HepG2 (cell line): ENCODE data around the gene ABCC3. TPM values are rescaled to one million over a fixed set of nuclear protein-coding genes. Genes with fewer than 3 reads are reported as not detected.

Experiments
- ATAC-seq: fragments of 200-7000 bp; cut with Tn5 transposase; 3 replicates; pipeline ENCODE4 v1.9.1; 2020; ENCODE audit warnings: mild to moderate bottlenecking, moderate library complexity
- BruUV-seq: library from RNA; stranded (reverse); fragments of 400-500 nt; replicated peaks from 2 replicates; lab custom pipeline; 2021; lab: Mats Ljungman, UMichigan
- CTCF ChIA-PET: fragments of 300-600 bp; formaldehyde crosslinking; extraction: SDS; loops from one replicate; lab custom pipeline; 2021; ENCODE audit warnings: low total read pairs, inconsistent platforms, low intra/inter-chr PET ratio; lab: Yijun Ruan, JAX
- POLR2A ChIA-PET: fragments of 350-600 bp; sonication (Branson Sonifier 250); formaldehyde crosslinking; loops from one replicate; lab custom pipeline; 2020; ENCODE audit warnings: antibody characterized with exemption, inconsistent platforms; lab: Yijun Ruan, JAX
- DNase-seq: peaks from one replicate; pipeline ENCODE4 v3.0.0-alpha.2; 2015; ENCODE audit warnings: low spot score
- FAIRE-seq: peaks from 3 replicates; lab custom pipeline; 2011; peaks lifted over from hg19 to GRCh38; lab: Jason Lieb, UNC
- H2AFZ ChIP-seq: one replicate; pipeline ENCODE4 v1.6.1; 2011; ENCODE audit warnings: low read length, inconsistent platforms
- H3K27ac ChIP-seq: fragments of 300-600 bp; 3 replicates; pipeline ENCODE4 v1.8.0; 2011; ENCODE audit warnings: mixed run types, mild to moderate bottlenecking, mixed read lengths, low read length, inconsistent platforms; ENCODE audit not compliant: insufficient read depth; ENCODE audit errors: extremely low read length
- H3K27me3 ChIP-seq, 2 experiments: fragments of 200-600 bp in 1 of 2; 2 replicates in 1 of 2; 3 replicates in 1 of 2; pipeline versions ENCODE4 v1.6.0 to v1.8.0; 2011; ENCODE audit warnings: low read length in 2 of 2, mild to moderate bottlenecking in 2 of 2, moderate library complexity in 2 of 2, inconsistent platforms in 1 of 2; ENCODE audit not compliant: insufficient read depth in 2 of 2, control insufficient read depth in 1 of 2
- H3K36me3 ChIP-seq, 2 experiments: fragments of 200-600 bp in 1 of 2; replicated peaks in 1 of 2; 2 replicates in 1 of 2; 3 replicates in 1 of 2; pipeline versions ENCODE4 v1.5.1 to v1.8.0; 2011; ENCODE audit warnings: low read length in 2 of 2, inconsistent platforms in 1 of 2; ENCODE audit not compliant: insufficient read depth in 2 of 2, control insufficient read depth in 1 of 2
- H3K4me1 ChIP-seq: 2 replicates; pipeline ENCODE4 v1.5.1; 2012; ENCODE audit warnings: low read length, inconsistent platforms; ENCODE audit not compliant: insufficient read depth
- H3K4me2 ChIP-seq: 2 replicates; pipeline ENCODE4 v1.6.0; 2011; ENCODE audit warnings: low read depth, low read length, inconsistent platforms
- H3K4me3 ChIP-seq, 3 experiments: fragments of 200-600 bp in 1 of 3; sonication (generic), shearing (Covaris generic) in 1 of 3; replicated peaks in 1 of 3; 2 replicates each; pipeline ENCODE4 v1.5.1; 2011 to 2016; ENCODE audit warnings: low read length in 3 of 3, inconsistent platforms in 2 of 3, low read depth in 2 of 3, mild to moderate bottlenecking in 2 of 3, control low read depth in 1 of 3, mixed read lengths in 1 of 3; ENCODE audit not compliant: insufficient read depth in 1 of 3
- H3K79me2 ChIP-seq: one replicate; pipeline ENCODE4 v1.6.1; 2011; ENCODE audit warnings: low read length, inconsistent platforms; ENCODE audit not compliant: insufficient read depth
- H3K9ac ChIP-seq: 2 replicates; pipeline ENCODE4 v1.6.0; 2011; ENCODE audit warnings: mild to moderate bottlenecking, low read depth, low read length, inconsistent platforms; ENCODE audit not compliant: insufficient read depth
- H3K9me3 ChIP-seq: 2 replicates; pipeline ENCODE4 v1.5.1; 2012; ENCODE audit warnings: mild to moderate bottlenecking, low read length
- H4K20me1 ChIP-seq: 2 replicates; pipeline ENCODE4 v1.6.0; 2011; ENCODE audit warnings: inconsistent platforms, mild to moderate bottlenecking, low read length, moderate library complexity; ENCODE audit not compliant: insufficient read depth
- ADNP ChIP-seq: sonication (generic); formaldehyde crosslinking; IDR thresholded peaks from 2 replicates; pipeline ENCODE4 v1.4.0; 2020; ENCODE audit warnings: missing genetic modification reagents
- CC2D1A ChIP-seq: sonication (generic); formaldehyde crosslinking; IDR thresholded peaks from 2 replicates; pipeline ENCODE4 v1.8.1; 2023; ENCODE audit warnings: mild to moderate bottlenecking, missing genetic modification reagents
- GATAD1 ChIP-seq: IDR thresholded peaks from 2 replicates; pipeline ENCODE4 v1.6.1; 2016; ENCODE audit warnings: missing genetic modification reagents, missing compliant biosample characterization
- GFI1 ChIP-seq: sonication (generic); formaldehyde crosslinking; IDR thresholded peaks from 2 replicates; pipeline ENCODE4 v1.5.0; 2020; ENCODE audit warnings: missing genetic modification reagents, mild to moderate bottlenecking, borderline replicate concordance
- HNRNPLL ChIP-seq: fragments of 200-400 bp; formaldehyde crosslinking; IDR thresholded peaks from 2 replicates; pipeline ENCODE4 v1.6.1; 2017; ENCODE audit warnings: mild to moderate bottlenecking, low read depth, low read length; ENCODE audit not compliant: poor library complexity, severe bottlenecking
- IRX3 ChIP-seq: sonication (generic); formaldehyde crosslinking; IDR thresholded peaks from 2 replicates; pipeline ENCODE4 v1.8.1; 2023; ENCODE audit warnings: mild to moderate bottlenecking, low read depth, missing genetic modification reagents, borderline replicate concordance
- KDM1A ChIP-seq: IDR thresholded peaks from 2 replicates; pipeline ENCODE4 v1.6.1; 2016; ENCODE audit warnings: missing compliant biosample characterization
- KMT2A ChIP-seq: sonication (generic); formaldehyde crosslinking; IDR thresholded peaks from 2 replicates; pipeline ENCODE4 v1.4.0; 2020; ENCODE audit warnings: missing genetic modification reagents
- PPARG ChIP-seq: conservative IDR thresholded peaks from 2 replicates; pipeline ENCODE4 v1.6.1; 2016; ENCODE audit warnings: missing biosample characterization, missing genetic modification reagents
- SIN3B ChIP-seq: fragments of 150-350 bp; IDR thresholded peaks from 2 replicates; pipeline ENCODE4 v1.6.1; 2014; ENCODE audit warnings: low read length
- SOX5 ChIP-seq: IDR thresholded peaks from 2 replicates; pipeline ENCODE4 v1.6.1; 2016; ENCODE audit warnings: borderline replicate concordance
- SSRP1 ChIP-seq: IDR thresholded peaks from 2 replicates; pipeline ENCODE4 v1.6.1; 2016; ENCODE audit warnings: control low read depth
- ZNF331 ChIP-seq: sonication (generic); formaldehyde crosslinking; IDR thresholded peaks from 2 replicates; pipeline ENCODE4 v1.4.0; 2020; ENCODE audit warnings: missing genetic modification reagents
- ZNF703 ChIP-seq: sonication (generic); formaldehyde crosslinking; IDR thresholded peaks from 2 replicates; pipeline ENCODE4 v1.5.1; 2020; ENCODE audit warnings: missing genetic modification reagents, mild to moderate bottlenecking, moderate library complexity, borderline replicate concordance
- WGBS: methylation state at CpG from one replicate; pipeline ENCODE4 v1.1.6; 2017; ENCODE audit warnings: low lambda C conversion rate; 5-methylcytosine and 5-hydroxymethylcytosine counted together
- in situ Hi-C: cut with HindIII; loops from 2 replicates; pipeline ENCODE4 v1.10.0; 2017; ENCODE audit warnings: low pct_unique_long_range_greater_than_20kb; ENCODE audit not compliant: extremely low pct_ligation_motif_present
- intact Hi-C: fragments of 100-400 bp; cut with micrococcal nuclease; formaldehyde crosslinking; loops from one replicate; pipeline ENCODE4 v1.10.0; 2022; ENCODE audit not compliant: unreplicated experiment
- polyA plus RNA-seq, 8 experiments: library from polyadenylated mRNA; depleted of rRNA in 3 of 8; stranded (reverse) in 7 of 8; unstranded in 1 of 8; fragments of >200 nt; fragmentation: Illumina TruSeq in 4 of 8; extraction: Trizol in 4 of 8; gene quantifications; 2 replicates each; pipeline versions ENCODE4 v1.2.1 to v1.2.3, GENCODE V29; 2011 to 2016; ENCODE audit warnings: low read depth in 4 of 8, missing spikeins in 1 of 8, mixed read lengths in 1 of 8; ENCODE audit not compliant: insufficient read depth in 1 of 8
- total RNA-seq, 5 experiments: library from RNA; depleted of rRNA; stranded (reverse); fragments of >200 nt; fragmentation: Illumina TruSeq; extraction: Trizol; gene quantifications; 2 replicates each; pipeline ENCODE4 v1.2.3, GENCODE V29; 2016; ENCODE audit warnings: low read depth in 1 of 5
- TF ChIP-seq, protein P1 (sequence below): sonication (generic); formaldehyde crosslinking; IDR thresholded peaks from 2 replicates; pipeline ENCODE4 v1.5.1; 2020; ENCODE audit warnings: missing genetic modification reagents, mild to moderate bottlenecking, borderline replicate concordance
- TF ChIP-seq, protein P2 (sequence below): sonication (generic); formaldehyde crosslinking; IDR thresholded peaks from 2 replicates; pipeline ENCODE4 v1.5.1; 2020; ENCODE audit warnings: mild to moderate bottlenecking, missing genetic modification reagents
- TF ChIP-seq, protein P3 (sequence below): IDR thresholded peaks from 2 replicates; pipeline ENCODE4 v1.6.1; 2016; ENCODE audit warnings: missing genetic modification reagents, missing compliant biosample characterization

The ABCC3 gene
- total and polyA plus RNA-seq, 2 of the 13 experiments (the other 11 are each of a cell fraction or from before 2014, with no cell fraction given) = 25.2 to 50.7 TPM

DNA sequence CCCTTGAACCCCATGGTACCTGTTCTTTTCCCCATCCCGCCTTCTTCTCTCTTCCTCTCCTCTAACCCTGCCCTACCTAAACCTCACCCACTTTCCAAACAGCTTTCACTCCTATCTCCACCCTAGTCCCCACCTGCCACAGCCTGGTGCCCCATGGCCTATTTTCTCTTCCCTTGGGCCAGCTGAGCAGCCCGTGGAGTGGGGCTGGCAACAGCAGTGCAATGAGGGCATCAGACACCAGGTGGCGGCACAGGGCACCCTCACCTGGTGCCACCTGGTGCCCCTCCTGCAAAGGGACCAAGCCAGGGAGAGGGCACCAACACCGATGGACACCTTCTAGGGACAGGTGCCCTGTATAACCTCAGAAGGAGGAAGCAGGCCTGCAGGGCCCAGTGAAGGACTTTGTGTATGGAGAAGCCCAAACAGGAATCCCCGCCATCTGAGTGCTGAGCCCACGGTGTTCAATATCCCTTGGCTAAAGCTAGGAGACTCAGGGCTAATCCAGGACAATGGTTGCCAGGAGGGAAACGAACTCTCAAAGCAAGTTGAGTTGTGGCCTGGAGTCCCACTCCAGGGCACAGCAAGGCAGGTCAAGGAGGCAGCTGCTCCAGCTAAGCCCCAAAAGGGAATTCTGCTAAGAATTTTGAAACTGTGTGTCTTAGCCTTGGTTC lies 4.0 kb upstream of the ABCC3 start:
- BruUV-seq = no TSS peak
- ATAC-seq (peak; percentile 23), DNase-seq (peak; percentile 52), FAIRE-seq (peak; percentile 61)
- ChIA-PET POLR2A (interaction anchor here (1.1 to 19.8 kb wide), 5 partner anchors 9 to 74 kb away, joined by 3 to 839 read pairs (median 5); no protein-coding TSS in a partner anchor), CTCF (interaction anchor here (0.8 to 3.6 kb wide), 6 partner anchors 51 to 83 kb away, joined by 3 to 67 read pairs (median 6); partner anchors contain the start of gene SPATA20)
- Histone ChIP-seq H3K4me2 (no peak overlapping the region), H3K4me3 (no peak overlapping the region), H3K27me3 (peaks cover 0 to 20% of the 10 kb centered on the region in 2 experiments; a peak in 2 of 5 replicates), H3K4me1 (peaks cover 90% of the 10 kb centered on the region), H3K27ac (no peak overlapping the region), H3K9ac (no peak overlapping the region), H3K36me3 (no peaks in the 10 kb centered on the region), H3K79me2 (no peaks in the 10 kb centered on the region), H3K9me3 (no peaks in the 10 kb centered on the region), H2AFZ (no peak overlapping the region), H4K20me1 (no peaks in the 10 kb centered on the region)
- intact Hi-C loops (loop anchor here (1.0 kb wide), 1 partner anchor 65 kb away; no protein-coding TSS in a partner anchor), in situ Hi-C loops (no loop called here)
- WGBS = 19% methylated on average over 5 of the region's 7 CpGs
- TF ChIP-seq ZNF703 (CRISPR knock-in tag) = no peak
- TF ChIP-seq, protein P1, sequence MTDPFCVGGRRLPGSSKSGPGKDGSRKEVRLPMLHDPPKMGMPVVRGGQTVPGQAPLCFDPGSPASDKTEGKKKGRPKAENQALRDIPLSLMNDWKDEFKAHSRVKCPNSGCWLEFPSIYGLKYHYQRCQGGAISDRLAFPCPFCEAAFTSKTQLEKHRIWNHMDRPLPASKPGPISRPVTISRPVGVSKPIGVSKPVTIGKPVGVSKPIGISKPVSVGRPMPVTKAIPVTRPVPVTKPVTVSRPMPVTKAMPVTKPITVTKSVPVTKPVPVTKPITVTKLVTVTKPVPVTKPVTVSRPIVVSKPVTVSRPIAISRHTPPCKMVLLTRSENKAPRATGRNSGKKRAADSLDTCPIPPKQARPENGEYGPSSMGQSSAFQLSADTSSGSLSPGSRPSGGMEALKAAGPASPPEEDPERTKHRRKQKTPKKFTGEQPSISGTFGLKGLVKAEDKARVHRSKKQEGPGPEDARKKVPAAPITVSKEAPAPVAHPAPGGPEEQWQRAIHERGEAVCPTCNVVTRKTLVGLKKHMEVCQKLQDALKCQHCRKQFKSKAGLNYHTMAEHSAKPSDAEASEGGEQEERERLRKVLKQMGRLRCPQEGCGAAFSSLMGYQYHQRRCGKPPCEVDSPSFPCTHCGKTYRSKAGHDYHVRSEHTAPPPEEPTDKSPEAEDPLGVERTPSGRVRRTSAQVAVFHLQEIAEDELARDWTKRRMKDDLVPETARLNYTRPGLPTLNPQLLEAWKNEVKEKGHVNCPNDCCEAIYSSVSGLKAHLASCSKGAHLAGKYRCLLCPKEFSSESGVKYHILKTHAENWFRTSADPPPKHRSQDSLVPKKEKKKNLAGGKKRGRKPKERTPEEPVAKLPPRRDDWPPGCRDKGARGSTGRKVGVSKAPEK = peak; percentile 49; the same call in 1 of the 2 replicates
- no peak for TF ChIP-seq GFI1 (CRISPR knock-in tag)
- peak; percentile 82 for TF ChIP-seq PPARG (CRISPR knock-in tag)
- TF ChIP-seq CC2D1A (CRISPR knock-in tag) = no peak
- TF ChIP-seq ADNP (CRISPR knock-in tag) = no peak
- TF ChIP-seq, protein P2, sequence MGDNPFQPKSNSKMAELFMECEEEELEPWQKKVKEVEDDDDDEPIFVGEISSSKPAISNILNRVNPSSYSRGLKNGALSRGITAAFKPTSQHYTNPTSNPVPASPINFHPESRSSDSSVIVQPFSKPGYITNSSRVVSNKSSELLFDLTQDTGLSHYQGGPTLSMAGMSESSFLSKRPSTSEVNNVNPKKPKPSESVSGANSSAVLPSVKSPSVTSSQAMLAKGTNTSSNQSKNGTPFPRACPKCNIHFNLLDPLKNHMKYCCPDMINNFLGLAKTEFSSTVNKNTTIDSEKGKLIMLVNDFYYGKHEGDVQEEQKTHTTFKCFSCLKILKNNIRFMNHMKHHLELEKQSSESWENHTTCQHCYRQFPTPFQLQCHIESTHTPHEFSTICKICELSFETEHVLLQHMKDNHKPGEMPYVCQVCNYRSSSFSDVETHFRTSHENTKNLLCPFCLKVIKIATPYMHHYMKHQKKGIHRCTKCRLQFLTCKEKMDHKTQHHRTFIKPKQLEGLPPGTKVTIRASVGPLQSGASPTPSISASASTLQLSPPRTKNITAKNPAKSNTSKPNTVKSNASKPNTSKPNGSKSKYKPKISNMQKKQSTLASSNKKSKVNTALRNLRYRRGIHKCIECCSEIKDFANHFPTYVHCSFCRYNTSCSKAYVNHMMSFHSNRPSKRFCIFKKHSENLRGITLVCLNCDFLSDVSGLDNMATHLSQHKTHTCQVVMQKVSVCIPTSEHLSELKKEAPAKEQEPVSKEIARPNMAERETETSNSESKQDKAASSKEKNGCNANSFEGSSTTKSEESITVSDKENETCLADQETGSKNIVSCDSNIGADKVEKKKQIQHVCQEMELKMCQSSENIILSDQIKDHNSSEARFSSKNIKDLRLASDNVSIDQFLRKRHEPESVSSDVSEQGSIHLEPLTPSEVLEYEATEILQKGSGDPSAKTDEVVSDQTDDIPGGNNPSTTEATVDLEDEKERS = 0 out of 2 replicates have a peak, but pooled peaks have one; percentile 47
- no peak for TF ChIP-seq SIN3B
- TF ChIP-seq SOX5 = peak; percentile 44; the same call in 1 of the 2 replicates
- TF ChIP-seq HNRNPLL = peak; percentile 19
- TF ChIP-seq KDM1A (CRISPR knock-in tag) = no peak
- no peak for TF ChIP-seq IRX3 (CRISPR knock-in tag)
- TF ChIP-seq GATAD1 = 0 out of 2 replicates have a peak, but pooled peaks have one; percentile 47
- TF ChIP-seq SSRP1 (CRISPR knock-in tag) = 0 out of 2 replicates have a peak, but pooled peaks have one; percentile 46
- TF ChIP-seq ZNF331 = peak; percentile 67; the same call in 1 of the 2 replicates
- TF ChIP-seq, protein P3, sequence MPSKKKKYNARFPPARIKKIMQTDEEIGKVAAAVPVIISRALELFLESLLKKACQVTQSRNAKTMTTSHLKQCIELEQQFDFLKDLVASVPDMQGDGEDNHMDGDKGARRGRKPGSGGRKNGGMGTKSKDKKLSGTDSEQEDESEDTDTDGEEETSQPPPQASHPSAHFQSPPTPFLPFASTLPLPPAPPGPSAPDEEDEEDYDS (CRISPR knock-in tag) = peak; percentile 48; the same call in 1 of the 2 replicates
- TF ChIP-seq KMT2A = 0 out of 2 replicates have a peak, but pooled peaks have one; percentile 45
